HG03442 (cell line): ENCODE data around the gene MAPK6.
A peak's percentile ranks its signal among the peaks of the same experiment; 100 is the strongest.
"Not testable (repeated sequence)": the region's sequence is repeated elsewhere in the genome, so short reads cannot be mapped to it uniquely, and the experiment has no call there.

ENCODE experiments used
- ATAC-seq: cut with Tn5 transposase; IDR thresholded peaks from one replicate; pipeline ENCODE4 v1.9.1; 2021; ENCODE audit warnings: mild to moderate bottlenecking, moderate library complexity; ENCODE audit not compliant: unreplicated experiment

The MAPK6 gene

DNA sequence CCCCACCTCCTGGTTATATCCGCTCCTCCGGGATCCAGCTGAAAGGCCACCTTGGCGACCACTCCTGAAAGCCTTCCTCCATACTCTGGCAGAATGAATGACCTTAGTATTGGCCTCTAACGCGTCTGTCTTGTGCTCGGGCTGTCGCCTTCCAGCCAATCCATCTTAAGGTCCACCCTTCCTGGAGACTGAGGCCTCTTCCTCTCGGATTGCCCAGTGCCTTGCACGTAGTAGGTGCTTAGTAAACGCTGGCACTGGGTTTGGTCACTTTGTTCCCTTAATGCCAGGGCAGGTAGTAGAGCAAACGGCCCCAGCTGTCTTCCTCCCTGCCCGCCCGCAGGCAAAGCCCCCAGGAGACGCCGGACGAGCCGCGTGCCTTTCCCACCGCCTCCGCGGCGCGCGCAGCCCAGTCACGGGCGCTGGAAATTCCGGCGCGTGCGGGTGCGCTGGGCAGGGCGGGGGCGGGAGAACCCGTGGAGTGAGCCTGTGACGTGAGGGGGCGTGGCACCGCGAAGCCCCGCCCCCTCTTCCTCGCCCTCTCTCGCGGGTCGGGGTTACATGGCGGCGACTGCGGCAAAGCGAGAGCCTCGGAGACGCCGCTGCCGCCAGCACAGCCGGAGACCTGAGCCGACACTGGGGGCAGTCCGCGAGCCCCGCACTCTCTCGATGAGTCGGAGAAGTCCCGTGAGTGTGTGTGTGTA lies at the start of gene MAPK6:
Gene MAPK6 (plus strand): TSS at position 527 of the 701 bp plus-strand sequence. CDS start 27,242 bp downstream, outside the sequence.
- peak; percentile 63 for ATAC-seq

DNA sequence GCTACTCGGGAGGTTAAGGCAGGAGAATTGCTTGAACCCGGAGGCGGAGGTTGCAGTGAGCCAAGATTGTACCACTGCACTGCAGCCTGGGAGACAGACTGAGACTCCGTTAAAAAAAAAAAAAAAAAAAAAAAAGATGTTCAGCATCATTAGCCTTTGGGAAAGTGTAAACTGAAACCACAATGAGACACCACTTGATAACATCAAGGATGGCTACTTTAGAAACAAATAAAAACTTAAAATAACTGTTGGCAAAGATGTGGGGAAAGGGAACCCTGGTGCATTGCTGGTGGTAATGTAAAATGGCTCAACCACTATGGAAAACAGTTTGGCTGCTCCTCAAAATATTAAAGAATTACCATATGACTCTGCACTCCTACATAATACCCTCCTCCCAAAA lies 49.3 kb upstream of the MAPK6 start:
- no peak for ATAC-seq

DNA sequence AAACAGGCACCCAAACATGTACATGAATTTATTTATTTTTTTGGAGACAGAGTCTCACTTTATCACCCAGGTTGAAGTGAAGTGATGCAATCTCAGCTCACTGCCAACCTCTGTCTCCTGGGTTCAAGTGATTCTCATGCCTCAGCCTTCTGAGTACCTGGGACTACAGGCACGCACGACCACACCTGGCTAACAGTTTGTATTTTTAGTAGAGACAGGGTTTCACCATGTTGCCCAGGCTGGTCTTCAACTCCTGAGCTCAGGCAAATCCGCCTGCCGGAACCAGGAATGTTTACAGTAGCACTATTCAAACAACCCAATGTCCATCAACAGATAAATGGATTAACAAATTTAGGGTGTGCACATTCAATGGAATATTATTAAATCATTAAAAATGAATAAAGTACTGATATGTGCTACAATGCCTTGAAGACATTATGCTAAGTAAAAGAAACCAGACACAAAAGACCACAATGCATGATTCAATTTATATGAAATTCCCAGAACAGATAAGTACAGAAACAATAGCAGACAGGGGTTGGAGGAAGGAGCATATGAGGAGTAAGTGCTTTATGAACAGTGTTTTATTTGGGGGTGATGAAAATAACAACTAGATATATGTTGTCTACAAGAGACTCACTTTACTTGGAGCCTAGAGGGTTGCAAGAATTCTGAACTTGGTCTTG lies 48.7 kb upstream of the MAPK6 start:
- ATAC-seq: no peak

DNA sequence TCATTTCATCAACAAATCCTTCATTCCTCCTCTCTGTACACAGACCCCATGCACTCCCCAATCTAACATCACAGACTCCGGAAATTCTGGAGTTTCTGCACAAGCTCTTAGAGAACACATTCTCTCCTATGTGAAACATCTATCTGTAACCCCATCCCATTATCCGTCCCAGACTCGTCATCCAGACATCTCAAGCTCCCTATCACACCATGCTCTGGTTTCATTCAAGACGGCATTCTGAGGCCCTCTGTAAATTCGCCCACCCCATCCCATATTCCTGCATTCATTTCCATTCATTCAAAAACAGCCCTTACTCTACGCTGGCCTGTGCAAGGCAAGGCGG lies 48.0 kb upstream of the MAPK6 start:
- ATAC-seq: peak; percentile 11

DNA sequence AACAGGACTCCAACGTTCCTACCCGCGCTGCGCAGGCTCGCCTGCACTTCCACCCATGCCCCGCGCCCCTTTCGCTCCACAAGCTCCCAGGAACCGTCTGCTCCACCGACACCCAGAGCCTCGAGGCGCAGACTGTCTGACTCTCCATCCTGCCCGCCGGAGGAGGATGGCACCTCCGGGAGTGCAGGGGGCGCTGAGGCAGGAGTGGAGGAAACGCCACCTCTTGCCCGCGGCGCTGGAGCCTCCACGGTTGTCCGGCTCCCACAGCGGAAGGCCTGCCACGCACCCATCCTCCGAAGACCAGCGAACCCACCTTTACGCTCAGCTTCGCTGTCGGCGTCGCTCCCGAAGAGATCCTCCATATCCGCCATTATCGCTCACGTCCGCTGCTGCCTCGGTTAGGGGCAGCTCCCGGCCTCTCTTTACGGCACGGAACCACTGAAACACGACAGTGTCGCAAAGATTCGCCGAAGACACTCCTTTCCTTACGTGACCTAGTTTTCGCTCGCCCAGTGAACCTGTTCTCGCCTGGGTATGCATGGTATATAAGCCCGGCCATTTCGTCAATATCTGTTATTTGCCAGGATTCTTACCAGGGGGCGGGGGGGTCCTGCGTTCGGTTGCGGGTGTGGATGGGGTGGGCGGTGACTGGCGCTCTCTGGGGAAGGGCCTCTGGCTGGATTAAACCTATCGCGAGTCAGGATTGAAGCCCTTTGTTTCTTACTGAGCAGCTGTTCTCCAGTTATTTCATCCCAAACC lies 47.5 kb upstream of the MAPK6 start, which contains the start of gene LEO1:
Gene LEO1 (minus strand): TSS at position 404 of the 759 bp plus-strand sequence. CDS start 33 bp downstream, at position 371.
- ATAC-seq: peak; percentile 85

DNA sequence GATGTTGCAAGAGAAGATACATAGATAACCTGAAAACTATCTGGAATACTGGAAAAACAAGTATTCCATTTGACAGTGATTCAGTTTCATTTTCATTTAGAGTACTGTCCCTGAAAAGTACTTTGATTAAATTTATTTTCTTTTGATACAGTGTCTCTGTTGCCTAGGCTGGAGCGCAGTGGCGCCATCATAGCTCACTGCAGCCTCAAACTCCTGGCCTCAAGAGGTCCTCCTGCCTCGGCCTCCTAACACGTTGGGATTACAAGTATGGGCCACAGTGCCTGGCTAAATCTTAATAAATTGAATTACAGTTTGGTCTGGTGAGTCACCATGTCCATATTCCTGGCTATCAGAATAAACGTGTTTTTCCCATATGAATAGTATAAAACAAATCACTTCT lies 45.8 kb upstream of the MAPK6 start:
- ATAC-seq: no peak

DNA sequence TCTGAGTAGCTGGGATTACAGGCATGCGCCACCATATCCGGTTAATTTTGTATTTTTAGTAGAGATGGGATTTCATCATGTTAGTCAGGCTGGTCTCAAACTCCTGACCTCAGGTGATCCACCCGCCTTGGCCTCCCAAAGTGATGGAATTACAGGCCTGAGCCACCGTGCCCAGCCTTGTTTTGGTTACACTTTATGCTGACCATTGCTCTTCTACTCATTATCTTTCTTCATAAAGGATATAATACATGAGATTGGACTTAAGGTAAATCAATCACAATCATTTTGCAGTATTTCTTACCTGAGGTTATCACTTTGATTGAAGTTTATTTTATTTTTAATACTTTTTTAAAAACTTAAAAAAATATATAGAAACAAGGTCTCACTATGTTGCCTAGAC lies 45.2 kb upstream of the MAPK6 start:
- no peak for ATAC-seq

DNA sequence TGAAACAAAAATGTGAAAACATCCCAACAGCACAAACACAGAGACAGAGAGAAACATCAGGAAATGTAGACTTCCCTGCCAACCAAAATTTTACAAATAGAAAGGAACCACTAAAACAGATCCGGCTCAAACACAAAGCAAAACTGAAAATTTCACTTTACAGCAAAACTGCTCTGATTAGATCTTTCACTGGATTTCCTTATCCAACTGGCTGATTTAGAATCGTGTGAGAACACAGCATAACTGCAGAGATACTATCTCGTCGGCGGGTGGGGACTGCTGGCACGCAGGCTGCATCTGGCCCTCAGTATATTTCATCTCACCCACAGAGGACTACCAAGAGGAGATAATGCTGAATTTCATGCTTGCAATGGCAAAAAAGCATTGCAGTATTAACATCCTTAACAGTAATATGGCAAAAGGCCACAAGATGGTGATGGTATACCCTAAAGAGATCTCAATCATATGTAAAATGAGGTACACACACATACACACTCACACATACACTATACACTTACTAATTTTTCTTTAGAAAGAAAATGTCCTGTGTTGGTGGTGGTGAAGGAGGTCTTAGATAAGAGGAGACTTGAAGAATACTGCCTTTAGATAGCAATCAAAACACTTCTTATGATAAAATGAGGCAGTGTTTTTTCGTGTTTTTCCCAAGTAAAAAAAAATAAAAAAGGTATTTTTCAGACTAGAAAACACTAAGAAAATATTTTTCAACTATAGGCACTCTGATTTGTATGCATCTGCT lies 36.8 kb upstream of the MAPK6 start:
- peak; percentile 92 for ATAC-seq

DNA sequence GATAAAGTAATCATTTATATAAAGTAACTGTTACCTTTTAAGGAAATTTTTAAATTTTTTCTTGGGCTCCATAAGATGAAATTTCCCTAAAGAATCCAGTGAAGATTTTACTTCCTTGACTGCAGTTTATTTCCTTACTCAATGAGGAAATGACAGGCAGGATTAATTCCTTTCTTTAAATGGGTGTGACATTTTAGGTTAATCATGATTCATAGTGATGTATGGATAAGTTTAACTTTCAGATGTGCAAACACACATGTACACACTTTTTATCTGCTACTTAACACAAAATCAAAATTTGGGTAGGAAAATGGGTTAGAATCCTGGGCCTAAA lies 36.3 kb upstream of the MAPK6 start:
- ATAC-seq: no peak

DNA sequence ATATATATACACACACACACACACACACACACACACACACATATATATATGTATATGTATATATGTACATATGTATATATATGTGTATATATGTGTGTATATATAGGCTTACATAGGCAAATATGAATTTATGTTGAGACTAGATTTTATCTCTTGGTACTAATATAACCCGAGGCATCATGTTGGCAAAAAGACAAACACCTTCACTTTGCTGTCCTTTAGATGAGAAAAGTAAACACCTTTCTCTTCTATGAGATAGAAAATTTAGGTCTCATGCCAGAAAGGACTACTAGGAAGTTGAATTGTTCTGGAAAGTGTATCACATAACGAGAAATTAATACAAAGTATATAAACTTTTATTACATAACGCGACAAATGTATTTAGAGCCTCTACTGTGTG lies 27.9 kb upstream of the MAPK6 start:
- no peak for ATAC-seq

DNA sequence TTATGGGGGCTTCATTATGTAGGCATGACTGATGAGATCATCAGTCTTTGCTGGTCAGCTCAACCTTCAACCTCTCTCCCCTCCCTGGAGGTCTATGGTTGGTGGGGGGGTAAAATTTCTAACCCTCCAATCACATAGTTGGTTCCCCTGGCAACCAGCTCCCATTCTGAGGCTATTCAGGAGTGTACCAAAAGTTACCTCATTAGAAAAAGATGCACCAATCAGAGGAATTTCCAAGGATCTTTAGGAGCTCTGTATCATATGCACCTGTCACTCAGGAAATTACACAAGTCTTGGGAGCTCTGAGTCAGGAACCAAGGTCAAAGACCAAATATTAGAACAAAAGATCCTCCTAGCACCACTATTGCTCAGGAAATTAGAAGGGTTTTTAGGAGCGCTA lies 26.1 kb upstream of the MAPK6 start:
- ATAC-seq: no peak

DNA sequence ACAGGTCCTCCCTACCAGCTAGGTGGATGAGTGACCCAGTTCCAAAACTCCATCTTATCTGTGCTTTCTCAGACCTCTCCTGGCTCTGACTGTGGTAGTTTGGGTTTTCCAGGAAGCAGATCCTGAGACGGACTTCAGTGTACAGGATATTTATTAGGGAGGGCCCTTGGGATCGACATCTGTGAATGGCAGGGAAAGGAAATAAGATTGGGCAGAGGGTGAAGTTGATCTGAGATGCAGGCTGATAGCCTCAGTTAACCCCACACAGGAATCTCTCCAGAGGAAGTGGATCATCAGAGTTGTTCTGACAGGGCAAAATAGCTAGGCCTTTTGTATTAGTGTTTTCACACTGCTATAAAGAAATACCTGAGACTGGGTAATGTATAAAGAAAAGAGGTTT lies 16.7 kb upstream of the MAPK6 start:
- ATAC-seq: no peak

DNA sequence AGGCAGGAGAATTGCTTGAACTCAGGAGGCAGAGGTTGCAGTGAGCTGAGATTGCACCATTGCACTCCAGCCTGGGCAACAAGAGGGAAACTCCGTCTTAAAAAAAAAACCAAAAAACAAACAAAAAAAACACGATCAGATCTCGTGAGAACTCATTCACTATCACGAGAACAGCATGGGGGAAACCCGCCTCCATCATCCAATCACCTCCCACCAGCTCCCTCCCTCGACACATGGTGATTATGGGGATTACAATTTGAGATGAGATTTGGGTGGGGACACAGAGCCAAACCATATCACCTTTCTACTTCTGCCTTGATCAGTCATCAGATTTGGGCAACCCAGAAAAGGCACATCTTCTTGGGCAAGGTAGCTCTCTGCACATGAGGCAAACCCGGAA lies 15.9 kb upstream of the MAPK6 start:
- ATAC-seq: not testable (repeated sequence)

DNA sequence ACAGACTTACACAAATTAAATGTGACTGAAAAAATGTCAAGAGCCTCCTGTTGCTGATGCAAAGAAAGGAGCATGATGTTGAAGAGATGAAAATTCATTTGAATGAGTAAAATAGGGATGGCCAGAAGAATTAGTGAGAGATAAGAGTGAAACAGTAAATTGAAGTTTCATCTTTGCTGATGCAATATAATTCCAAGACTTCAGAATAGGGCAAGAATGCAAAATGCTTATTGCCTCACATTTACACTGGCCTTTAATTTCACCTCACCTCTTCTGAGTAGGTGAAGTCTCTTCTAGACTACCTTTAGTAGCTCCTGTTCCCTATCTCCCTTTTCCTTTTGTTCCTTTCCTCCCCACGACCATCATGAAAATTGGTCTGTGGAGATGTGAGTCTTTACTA lies 15.3 kb upstream of the MAPK6 start:
- no peak for ATAC-seq

DNA sequence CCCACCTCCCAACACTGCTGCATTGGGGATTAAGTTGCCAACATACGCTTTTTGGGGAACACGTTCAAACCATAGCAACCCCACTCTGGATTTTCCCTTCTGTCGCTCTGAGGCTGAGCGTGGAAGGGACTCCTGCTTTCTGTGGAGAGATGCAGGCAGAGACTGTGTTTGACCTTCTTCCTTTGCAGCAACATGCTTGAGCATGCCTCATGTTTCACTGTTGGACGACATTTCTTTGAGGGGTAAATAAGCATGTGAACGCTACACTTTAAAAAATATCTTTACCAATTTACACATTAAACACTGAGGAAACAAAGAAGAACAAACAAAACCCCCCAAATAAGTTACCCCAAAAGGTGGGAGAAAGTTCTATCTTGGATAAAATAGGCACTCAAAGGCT lies 14.2 kb upstream of the MAPK6 start:
- ATAC-seq: no peak

DNA sequence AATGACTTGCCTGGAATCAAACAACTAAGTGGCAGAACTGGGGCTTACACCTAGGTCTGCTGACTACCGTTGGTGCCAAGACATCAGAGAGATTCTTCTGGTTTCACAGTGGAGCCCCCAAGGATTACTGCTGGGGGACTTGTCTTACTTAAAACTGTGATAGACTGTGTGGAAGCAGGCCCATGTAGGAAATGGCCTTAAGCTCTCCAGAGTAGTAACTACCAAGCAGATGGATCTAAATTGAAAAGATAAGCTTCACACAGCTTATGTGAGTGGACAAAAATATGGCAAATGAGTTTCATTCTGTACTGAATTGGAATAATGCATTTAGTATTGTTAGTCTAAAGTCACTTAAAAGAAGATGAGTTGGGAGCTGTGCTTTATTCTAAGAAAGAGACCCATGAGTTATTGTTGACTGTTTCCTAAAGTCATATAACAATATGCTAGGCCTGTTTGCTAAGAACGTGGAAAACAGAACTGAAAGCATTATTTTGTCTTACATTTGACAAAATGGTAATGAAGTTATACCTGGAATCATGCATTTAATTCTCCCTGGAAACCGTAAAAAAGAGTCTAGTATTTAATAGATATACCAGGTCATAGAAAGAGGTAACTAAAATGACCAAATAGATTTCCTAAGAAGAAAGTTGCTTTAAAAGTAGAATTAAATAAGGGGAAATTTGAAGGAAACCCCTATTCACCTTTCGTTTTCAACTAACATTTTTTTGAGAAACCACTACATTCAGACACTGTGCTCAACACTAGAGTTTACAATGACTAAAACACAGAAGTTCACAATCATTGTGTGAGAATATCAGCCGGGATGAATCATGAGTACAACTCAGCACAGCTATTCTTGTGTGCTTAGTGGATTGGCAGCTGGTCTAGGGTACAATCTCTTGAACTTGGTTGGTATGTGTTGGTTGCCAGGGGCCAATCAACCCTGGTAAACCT lies 13.0 kb upstream of the MAPK6 start:
- ATAC-seq: peak; percentile 69

DNA sequence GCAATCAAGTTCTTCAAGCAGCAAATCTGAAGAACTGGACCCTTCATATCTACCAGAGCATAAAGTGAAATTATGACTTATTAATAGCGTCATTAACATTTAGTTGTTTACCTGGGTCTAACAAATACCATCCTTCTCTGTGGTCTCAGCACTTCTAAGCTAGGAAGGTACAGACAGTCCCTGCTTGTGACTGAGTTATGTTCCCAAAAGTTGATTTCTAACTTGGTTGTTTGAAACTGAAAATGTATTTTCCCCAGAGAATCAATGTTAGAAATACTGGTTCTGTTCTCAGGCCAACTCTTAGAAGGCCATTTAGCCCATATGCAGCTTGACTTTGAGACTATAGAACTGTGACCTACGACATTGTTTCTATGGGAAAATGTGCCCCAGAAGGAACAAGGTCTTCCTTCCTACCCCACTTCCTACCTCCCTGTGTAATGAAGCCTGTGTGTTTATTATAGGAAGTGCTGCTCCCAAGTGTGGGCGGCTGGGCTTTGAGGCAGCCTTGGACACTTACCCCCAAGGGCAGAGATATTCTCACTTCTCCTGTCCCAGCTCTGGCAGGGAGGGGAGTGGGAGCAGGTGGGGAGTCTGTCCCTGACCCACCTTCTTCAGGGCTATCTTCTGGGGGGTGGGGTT lies 12.2 kb upstream of the MAPK6 start:
- ATAC-seq: peak; percentile 34

DNA sequence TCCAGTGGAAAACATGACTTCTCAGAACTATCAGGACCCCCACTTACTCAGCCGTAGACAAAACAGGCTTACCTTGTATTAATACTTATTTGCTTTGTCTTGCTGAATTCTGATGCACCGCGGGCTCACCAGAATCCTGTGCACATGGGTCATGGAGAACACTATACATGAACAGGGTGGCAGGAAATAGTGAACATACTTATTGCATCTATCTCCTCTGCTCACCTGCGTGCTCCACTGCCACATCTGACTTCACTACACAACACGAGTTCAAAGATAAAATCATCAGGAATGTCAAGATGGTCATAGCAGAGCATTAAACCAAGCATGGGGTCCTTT lies 10.7 kb upstream of the MAPK6 start:
- no peak for ATAC-seq

DNA sequence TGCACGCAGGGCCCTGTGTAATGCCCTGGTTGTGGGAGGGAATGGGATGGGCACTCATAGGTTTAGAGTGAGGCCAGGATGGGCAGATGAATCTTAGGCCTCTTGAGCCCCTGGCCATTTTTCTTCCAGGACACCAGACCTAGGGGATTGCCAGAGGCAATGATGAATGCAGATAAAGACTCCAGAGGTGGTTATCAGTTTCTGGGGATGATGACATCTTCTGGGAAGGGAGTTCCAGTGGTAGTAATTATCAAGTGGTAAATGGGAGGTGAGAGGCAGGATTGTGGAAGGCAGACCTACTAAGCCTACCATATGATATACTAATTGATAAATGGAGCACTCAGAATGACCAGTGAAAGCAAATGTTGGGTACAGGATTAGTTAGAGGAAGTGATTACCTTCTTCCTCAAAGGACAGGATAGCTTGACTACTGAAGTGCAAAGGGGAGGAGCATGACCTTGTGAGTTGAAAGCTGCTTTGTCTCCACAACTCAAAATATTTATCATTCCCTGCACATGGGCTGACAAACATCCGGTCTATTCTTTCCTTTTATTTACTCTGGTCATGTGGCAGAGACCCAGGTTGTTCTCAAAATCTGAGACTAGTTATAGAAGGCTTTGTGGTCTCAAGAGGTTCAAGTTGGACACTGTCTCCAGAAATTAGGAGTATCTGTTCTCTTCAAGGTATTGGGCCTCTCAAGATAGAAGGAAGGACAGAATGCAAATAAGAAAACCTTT lies 10.2 kb upstream of the MAPK6 start:
- ATAC-seq: no peak
